Hepatocyte (in vitro differentiated cells): ENCODE data around the gene FRAS1. TPM values are rescaled to one million over a fixed set of nuclear protein-coding genes. Genes with fewer than 3 reads are reported as not detected.
"Not testable (repeated sequence)": the region's sequence is repeated elsewhere in the genome, so short reads cannot be mapped to it uniquely, and the experiment has no call there.

Source experiments
- DNase-seq: peaks from one replicate; pipeline ENCODE4 v3.0.0-alpha.2; 2016; ENCODE audit warnings: low spot score
- H2AFZ ChIP-seq: fragments of 200-600 bp; sonication (generic); 2 replicates; pipeline ENCODE4 v1.6.0; 2016; ENCODE audit warnings: antibody characterized with exemption, mild to moderate bottlenecking
- H3K27ac ChIP-seq: fragments of 200-600 bp; sonication (generic); 2 replicates; pipeline ENCODE4 v1.5.1; 2016; ENCODE audit warnings: mild to moderate bottlenecking
- H3K27me3 ChIP-seq: fragments of 200-600 bp; sonication (generic); 2 replicates; pipeline ENCODE4 v1.6.1; 2016
- H3K36me3 ChIP-seq: fragments of 200-600 bp; sonication (generic); replicated peaks from 2 replicates; pipeline ENCODE4 v1.5.1; 2016; ENCODE audit warnings: low read depth; ENCODE audit not compliant: insufficient read depth
- H3K4me1 ChIP-seq: fragments of 200-600 bp; sonication (generic); 2 replicates; pipeline ENCODE4 v1.5.1; 2016; ENCODE audit warnings: mild to moderate bottlenecking, moderate library complexity; ENCODE audit not compliant: insufficient read depth
- H3K4me2 ChIP-seq: fragments of 200-600 bp; sonication (generic); 2 replicates; pipeline ENCODE4 v1.6.0; 2016
- H3K4me3 ChIP-seq: fragments of 200-600 bp; sonication (generic); 2 replicates; pipeline ENCODE4 v1.5.1; 2016; ENCODE audit warnings: mild to moderate bottlenecking
- H3K79me2 ChIP-seq: fragments of 200-600 bp; sonication (generic); 2 replicates; pipeline ENCODE4 v1.6.0; 2017; ENCODE audit warnings: mild to moderate bottlenecking
- H3K9me2 ChIP-seq: fragments of 200-600 bp; sonication (generic); replicated peaks from 2 replicates; pipeline ENCODE4 v1.6.0; 2017; ENCODE audit warnings: mild to moderate bottlenecking; ENCODE audit not compliant: insufficient read depth
- H3K9me3 ChIP-seq: fragments of 200-600 bp; sonication (generic); 2 replicates; pipeline ENCODE4 v1.5.1; 2016; ENCODE audit warnings: low read depth, mild to moderate bottlenecking
- H4K20me1 ChIP-seq: fragments of 200-600 bp; sonication (generic); 2 replicates; pipeline ENCODE4 v1.6.0; 2016; ENCODE audit warnings: mild to moderate bottlenecking; ENCODE audit not compliant: insufficient read depth, poor library complexity, severe bottlenecking
- CTCF ChIP-seq: fragments of 200-600 bp; sonication (generic); IDR thresholded peaks from 2 replicates; pipeline ENCODE4 v1.5.1; 2016; ENCODE audit warnings: antibody characterized with exemption, mild to moderate bottlenecking; ENCODE audit not compliant: poor library complexity
- EZH2 ChIP-seq: fragments of 200-600 bp; sonication (generic); IDR thresholded peaks from 2 replicates; pipeline ENCODE4 v1.6.1; 2016; ENCODE audit warnings: antibody characterized with exemption, mild to moderate bottlenecking, borderline replicate concordance
- EZH2phosphoT487 ChIP-seq: fragments of 200-600 bp; sonication (generic); IDR thresholded peaks from one replicate; pipeline ENCODE4 v1.6.1; 2018; ENCODE audit warnings: antibody characterized with exemption, mild to moderate bottlenecking, low read depth, moderate library complexity; ENCODE audit not compliant: unreplicated experiment, severe bottlenecking
- WGBS: methylation state at CpG from one replicate; pipeline ENCODE4 v1.1.6; 2016; ENCODE audit warnings: low lambda C conversion rate; ENCODE audit errors: missing lambda C conversion rate; 5-methylcytosine and 5-hydroxymethylcytosine counted together
- polyA plus RNA-seq: library from polyadenylated mRNA; unstranded; fragments of >200 nt; fragmentation: Nextera tagmentation; extraction: Ambion mirVana; gene quantifications from 2 replicates; pipeline ENCODE4 v1.2.1, GENCODE V29; 2016
- total RNA-seq: library from RNA; depleted of rRNA; stranded (reverse); fragments of >200 nt; gene quantifications from 2 replicates; pipeline ENCODE4 v1.2.3, GENCODE V29; 2014

FRAS1 gene
- total and polyA plus RNA-seq, 2 experiments from 2014 or later, result 9.3 to 38.5 TPM

GRCh38 chr4:78205591-78205990 is 148.5 kb downstream of the FRAS1 start:
- Histone ChIP-seq H3K27me3 (no peaks in the 10 kb centered on the region), H3K4me3 (no peak overlapping the region), H3K27ac (no peak overlapping the region), H3K9me3 (no peaks in the 10 kb centered on the region), H3K36me3 (no peaks in the 10 kb centered on the region), H3K9me2 (no peaks in the 10 kb centered on the region), H4K20me1 (no peaks in the 10 kb centered on the region), H3K79me2 (peaks cover 7% of the 10 kb centered on the region), H3K4me1 (no peaks in the 10 kb centered on the region), H2AFZ (no peak overlapping the region), H3K4me2 (no peak overlapping the region)
- WGBS, result 48% methylated on average over 2 of the region's 2 CpGs
- TF ChIP-seq EZH2 (no peak), EZH2phosphoT487 (no peak), CTCF (no peak)
- DNase-seq, result no peak

GRCh38 chr4:78207541-78207940 is 150.4 kb downstream of the FRAS1 start:
- 80% methylated on average over 3 of the region's 3 CpGs for WGBS
- Histone ChIP-seq H2AFZ (no peak overlapping the region), H3K4me2 (no peak overlapping the region), H3K36me3 (no peaks in the 10 kb centered on the region), H3K9me3 (no peaks in the 10 kb centered on the region), H3K27me3 (no peaks in the 10 kb centered on the region), H4K20me1 (no peaks in the 10 kb centered on the region), H3K4me1 (no peaks in the 10 kb centered on the region), H3K4me3 (no peak overlapping the region), H3K79me2 (peaks cover 7% of the 10 kb centered on the region), H3K27ac (no peak overlapping the region), H3K9me2 (no peaks in the 10 kb centered on the region)
- TF ChIP-seq EZH2 (no peak), EZH2phosphoT487 (no peak), CTCF (no peak)
- no peak for DNase-seq

GRCh38 chr4:78207951-78208350 is 150.8 kb downstream of the FRAS1 start:
- Histone ChIP-seq H3K9me2 (no peaks in the 10 kb centered on the region), H3K27ac (no peak overlapping the region), H3K27me3 (no peaks in the 10 kb centered on the region), H3K36me3 (no peaks in the 10 kb centered on the region), H2AFZ (no peak overlapping the region), H3K4me3 (no peak overlapping the region), H4K20me1 (no peaks in the 10 kb centered on the region), H3K79me2 (peaks cover 3% of the 10 kb centered on the region), H3K4me1 (no peaks in the 10 kb centered on the region), H3K9me3 (no peaks in the 10 kb centered on the region), H3K4me2 (no peak overlapping the region)
- WGBS, result 33% methylated on average over 6 of the region's 6 CpGs
- no peak for DNase-seq
- no peak for TF ChIP-seq EZH2
- TF ChIP-seq CTCF, result no peak
- no peak for TF ChIP-seq EZH2phosphoT487

- not testable (repeated sequence) for H4K20me1 ChIP-seq, H3K79me2 ChIP-seq, H2AFZ ChIP-seq, H3K27me3 ChIP-seq, H3K9me2 ChIP-seq, H3K4me3 ChIP-seq, H3K4me1 ChIP-seq, DNase-seq, H3K27ac ChIP-seq, H3K36me3 ChIP-seq, H3K4me2 ChIP-seq, H3K9me3 ChIP-seq
- 94% methylated on average over 4 of the region's 4 CpGs for WGBS
Measured at GRCh38 chr4:78208896-78209295, 151.8 kb downstream of the FRAS1 start.
